ENCODE measurements around the gene UNC5B.
A peak's percentile ranks its signal among the peaks of the same experiment; 100 is the strongest.

DNA sequence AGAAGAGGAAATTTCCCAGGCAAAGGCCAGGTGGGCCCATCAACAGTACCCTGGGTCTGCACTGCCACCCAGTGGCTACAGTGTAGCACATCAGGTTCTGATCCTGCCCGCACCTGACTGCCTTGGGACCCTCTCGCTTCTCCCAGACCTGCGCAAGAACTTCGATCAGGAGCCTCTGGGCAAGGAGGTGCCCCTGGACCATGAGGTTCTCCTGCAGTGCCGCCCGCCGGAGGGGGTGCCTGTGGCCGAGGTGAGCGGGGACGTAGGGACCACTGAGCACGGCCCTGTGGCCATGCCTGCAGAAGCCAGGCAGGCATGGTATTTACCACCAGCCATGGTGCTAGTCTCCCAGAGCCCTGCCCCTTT is 72.8 kb downstream of the UNC5B start:
- TF ChIP-seq, protein P1, sequence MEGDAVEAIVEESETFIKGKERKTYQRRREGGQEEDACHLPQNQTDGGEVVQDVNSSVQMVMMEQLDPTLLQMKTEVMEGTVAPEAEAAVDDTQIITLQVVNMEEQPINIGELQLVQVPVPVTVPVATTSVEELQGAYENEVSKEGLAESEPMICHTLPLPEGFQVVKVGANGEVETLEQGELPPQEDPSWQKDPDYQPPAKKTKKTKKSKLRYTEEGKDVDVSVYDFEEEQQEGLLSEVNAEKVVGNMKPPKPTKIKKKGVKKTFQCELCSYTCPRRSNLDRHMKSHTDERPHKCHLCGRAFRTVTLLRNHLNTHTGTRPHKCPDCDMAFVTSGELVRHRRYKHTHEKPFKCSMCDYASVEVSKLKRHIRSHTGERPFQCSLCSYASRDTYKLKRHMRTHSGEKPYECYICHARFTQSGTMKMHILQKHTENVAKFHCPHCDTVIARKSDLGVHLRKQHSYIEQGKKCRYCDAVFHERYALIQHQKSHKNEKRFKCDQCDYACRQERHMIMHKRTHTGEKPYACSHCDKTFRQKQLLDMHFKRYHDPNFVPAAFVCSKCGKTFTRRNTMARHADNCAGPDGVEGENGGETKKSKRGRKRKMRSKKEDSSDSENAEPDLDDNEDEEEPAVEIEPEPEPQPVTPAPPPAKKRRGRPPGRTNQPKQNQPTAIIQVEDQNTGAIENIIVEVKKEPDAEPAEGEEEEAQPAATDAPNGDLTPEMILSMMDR (IDR thresholded peaks at IDR 0.05), result peak; percentile 52 to 77 (median 67)
- TF ChIP-seq POLR2A (IDR thresholded peaks at IDR 0.05), result no peak
